ENCODE measurements around the gene C2CD4D.
"Not testable (repeated sequence)": the region's sequence is repeated elsewhere in the genome, so short reads cannot be mapped to it uniquely, and the experiment has no call there.

C2CD4D gene

DNA sequence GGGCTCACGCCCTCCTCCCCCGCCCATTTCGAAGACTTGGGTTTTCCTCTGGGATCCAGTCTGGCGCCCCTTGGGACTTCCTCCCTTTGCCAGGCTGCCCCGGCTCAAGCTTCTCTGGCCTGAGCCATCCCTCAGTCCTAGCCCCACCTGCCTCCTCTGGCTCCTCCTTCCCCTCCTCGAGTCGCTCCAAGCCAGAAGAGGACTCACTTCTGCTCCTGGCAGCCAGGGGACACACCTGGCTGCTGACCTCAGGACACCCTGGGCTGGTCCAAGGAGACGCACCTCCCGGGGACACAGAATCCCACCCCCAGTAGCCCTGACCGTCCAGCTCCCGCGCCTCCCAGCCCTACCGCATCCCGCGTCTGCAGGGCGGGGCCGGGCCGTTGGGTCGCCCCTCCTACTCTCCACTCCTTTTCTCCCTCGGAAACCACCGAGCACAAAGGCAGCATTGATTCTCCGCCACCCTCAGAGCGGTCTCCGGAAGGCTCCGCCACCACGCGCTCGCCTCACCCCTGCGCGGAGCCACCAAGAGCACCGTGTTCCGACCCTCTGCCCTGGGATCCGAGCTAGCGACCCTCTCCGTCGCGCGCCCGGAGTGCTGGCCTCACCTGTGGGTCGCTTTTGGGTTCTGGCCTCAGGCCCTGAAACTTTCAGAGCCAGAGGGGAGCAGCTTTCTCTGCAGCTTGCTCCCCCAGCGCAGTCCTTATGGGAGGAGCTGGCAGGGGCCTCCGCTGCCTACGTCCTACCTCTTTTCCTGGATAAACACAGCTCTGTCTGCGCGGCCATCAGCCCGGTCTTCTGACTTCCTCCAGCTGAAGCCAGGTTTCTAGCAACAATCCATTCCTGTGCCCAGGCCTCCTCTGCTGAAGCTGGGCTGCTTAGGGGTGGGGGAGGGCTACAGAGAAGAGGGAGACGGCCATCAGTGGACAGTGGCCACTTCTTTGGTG lies at the start of gene C2CD4D:
TSS of gene C2CD4D (minus strand) at position 364 of the 947 bp plus-strand sequence. CDS start 831 bp downstream, outside the sequence.
- Histone ChIP-seq H3K36me3 (ENCODE audit: control insufficient read depth, insufficient read depth, low read length) (no peaks in the 10 kb centered on the region), H3K4me3 (ENCODE audit: low read length) (peak within 1 kb of the TSS; percentile 57), H3K4me1 (ENCODE audit: control insufficient read depth, insufficient read depth, low read length) (peaks cover 29% of the 10 kb centered on the region), H3K9ac (ENCODE audit: low read length) (peak within 1 kb of the TSS; percentile 87), H3K27me3 (ENCODE audit: control insufficient read depth, insufficient read depth, low read length) (peaks cover 24% of the 10 kb centered on the region), H3K9me3 (ENCODE audit: control insufficient read depth, low read length) (no peaks in the 10 kb centered on the region)

DNA sequence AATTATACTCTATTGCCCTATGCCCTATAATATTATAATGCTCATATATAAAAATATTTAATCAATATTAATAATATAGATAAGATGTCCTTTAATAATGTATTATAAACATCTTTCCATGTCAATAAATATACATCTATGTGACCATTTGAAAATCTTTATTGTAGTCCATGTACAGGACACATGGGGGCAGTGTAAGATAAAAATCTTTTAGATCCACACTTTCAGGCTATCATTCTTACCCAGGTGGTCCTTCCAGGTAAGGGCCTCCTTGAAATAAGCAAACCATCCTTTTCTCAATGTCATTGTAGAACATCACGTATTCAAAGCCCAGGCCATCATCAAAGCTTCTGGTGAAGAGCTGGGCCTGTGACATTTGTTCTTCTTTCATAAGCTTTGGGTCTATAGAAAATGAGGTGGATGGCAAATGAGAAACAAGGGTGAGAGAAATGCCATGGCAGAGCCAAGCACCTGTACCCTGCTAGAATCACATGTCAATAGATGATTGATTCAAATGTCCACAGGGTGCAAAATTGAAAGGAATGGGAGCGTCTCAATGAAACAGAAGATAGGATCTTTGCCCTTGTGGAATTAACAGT lies 49.5 kb upstream of the C2CD4D start:
- Histone ChIP-seq H3K27me3 (ENCODE audit: control insufficient read depth, insufficient read depth, low read length) (no peaks in the 10 kb centered on the region), H3K4me1 (ENCODE audit: control insufficient read depth, insufficient read depth, low read length) (no peaks in the 10 kb centered on the region), H3K36me3 (ENCODE audit: control insufficient read depth, insufficient read depth, low read length) (no peaks in the 10 kb centered on the region), H3K9ac (ENCODE audit: low read length) (no peak overlapping the region), H3K4me3 (ENCODE audit: low read length) (no peak overlapping the region), H3K9me3 (ENCODE audit: control insufficient read depth, low read length) (no peaks in the 10 kb centered on the region)

DNA sequence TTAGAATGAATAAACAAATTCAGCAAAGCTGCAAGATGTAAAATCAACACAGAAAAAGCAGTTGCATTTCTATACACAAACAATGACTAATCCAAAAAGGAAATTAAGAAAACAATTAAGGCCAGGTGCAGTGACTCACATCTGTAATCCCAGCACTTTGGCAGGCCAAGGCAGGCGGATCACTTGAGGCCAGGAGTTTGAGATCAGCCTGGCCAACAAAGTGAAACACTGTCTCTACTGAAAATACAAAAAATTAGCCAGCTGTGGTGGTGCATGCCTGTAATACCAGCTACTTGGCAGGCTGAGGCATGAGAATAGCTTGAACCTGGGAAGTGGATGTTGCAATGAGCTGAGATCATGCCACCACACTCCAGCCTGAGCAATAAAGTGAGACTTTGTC lies 47.4 kb upstream of the C2CD4D start:
- H3K9me3 ChIP-seq (ENCODE audit: control insufficient read depth, low read length): no peaks in the 10 kb centered on the region
- no peaks in the 10 kb centered on the region for H3K4me1 ChIP-seq (ENCODE audit: control insufficient read depth, insufficient read depth, low read length)
- H3K36me3 ChIP-seq (ENCODE audit: control insufficient read depth, insufficient read depth, low read length): no peaks in the 10 kb centered on the region
- H3K9ac ChIP-seq (ENCODE audit: low read length): no peak overlapping the region
- no peak overlapping the region for H3K4me3 ChIP-seq (ENCODE audit: low read length)
- H3K27me3 ChIP-seq (ENCODE audit: control insufficient read depth, insufficient read depth, low read length): no peaks in the 10 kb centered on the region

DNA sequence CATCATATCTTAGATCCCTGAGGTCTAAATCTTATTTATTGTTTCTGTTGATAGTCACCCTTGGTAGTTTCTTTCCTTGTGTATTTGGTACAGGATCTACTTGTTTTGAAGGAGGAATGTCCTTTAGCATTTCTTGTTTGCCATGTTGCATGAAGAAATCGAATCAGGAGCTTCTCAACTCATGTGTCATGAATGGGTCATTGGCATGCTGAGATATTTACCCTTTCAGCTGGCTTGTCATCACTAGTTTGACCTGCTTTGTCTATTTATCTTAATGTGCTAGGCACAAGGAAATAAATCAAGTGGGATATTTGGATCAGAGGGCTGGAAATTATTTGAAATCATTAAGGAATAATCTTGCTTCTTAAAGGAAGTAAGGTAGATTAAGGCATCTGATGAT lies 45.9 kb upstream of the C2CD4D start:
- Histone ChIP-seq H3K4me1 (ENCODE audit: control insufficient read depth, insufficient read depth, low read length) (no peaks in the 10 kb centered on the region), H3K27me3 (ENCODE audit: control insufficient read depth, insufficient read depth, low read length) (no peaks in the 10 kb centered on the region), H3K9ac (ENCODE audit: low read length) (no peak overlapping the region), H3K9me3 (ENCODE audit: control insufficient read depth, low read length) (no peaks in the 10 kb centered on the region), H3K36me3 (ENCODE audit: control insufficient read depth, insufficient read depth, low read length) (no peaks in the 10 kb centered on the region), H3K4me3 (ENCODE audit: low read length) (no peak overlapping the region)

DNA sequence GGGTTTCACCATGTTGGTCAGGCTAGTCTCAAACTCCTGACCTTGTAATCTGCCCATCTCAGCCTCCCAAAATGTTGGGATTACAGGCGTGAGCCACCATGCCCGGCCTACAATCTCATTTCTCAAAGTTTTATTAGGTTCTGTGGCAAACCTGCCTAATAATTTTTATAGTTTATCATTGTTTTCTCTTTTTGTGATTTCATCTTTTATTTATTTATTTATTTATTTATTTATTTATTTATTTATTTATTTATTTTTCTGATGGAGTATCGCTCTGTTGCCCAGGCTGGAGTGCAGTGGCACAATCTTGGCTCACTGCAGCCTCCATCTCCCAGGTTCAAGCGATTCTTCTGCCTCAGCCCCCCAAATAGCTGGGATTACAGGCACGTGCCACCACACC lies 45.3 kb upstream of the C2CD4D start:
- not testable (repeated sequence) for H3K9me3 ChIP-seq (ENCODE audit: control insufficient read depth, low read length); H3K27me3 ChIP-seq (ENCODE audit: control insufficient read depth, insufficient read depth, low read length); H3K36me3 ChIP-seq (ENCODE audit: control insufficient read depth, insufficient read depth, low read length); H3K4me1 ChIP-seq (ENCODE audit: control insufficient read depth, insufficient read depth, low read length); H3K9ac ChIP-seq (ENCODE audit: low read length); H3K4me3 ChIP-seq (ENCODE audit: low read length)

DNA sequence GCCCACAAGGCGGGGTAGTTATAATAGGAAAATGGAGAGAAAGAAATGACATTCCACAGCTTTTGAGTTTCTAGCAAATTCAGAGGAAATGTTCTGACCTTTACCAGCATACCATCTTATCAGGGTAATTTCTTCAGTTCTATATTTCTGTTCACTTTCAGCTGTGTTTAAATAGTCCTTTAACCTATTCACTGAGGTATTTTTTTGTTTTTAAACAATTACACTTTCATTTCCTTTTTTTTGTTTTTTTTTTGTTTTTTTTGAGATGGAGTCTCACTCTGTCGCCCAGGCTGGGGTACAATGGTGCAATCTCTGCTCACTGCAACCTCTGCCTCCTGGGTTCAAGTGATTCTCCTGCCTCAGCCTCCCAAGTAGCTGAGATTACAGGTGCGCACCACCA lies 44.8 kb upstream of the C2CD4D start:
- not testable (repeated sequence) for H3K27me3 ChIP-seq (ENCODE audit: control insufficient read depth, insufficient read depth, low read length); H3K4me3 ChIP-seq (ENCODE audit: low read length); H3K9me3 ChIP-seq (ENCODE audit: control insufficient read depth, low read length); H3K36me3 ChIP-seq (ENCODE audit: control insufficient read depth, insufficient read depth, low read length); H3K4me1 ChIP-seq (ENCODE audit: control insufficient read depth, insufficient read depth, low read length); H3K9ac ChIP-seq (ENCODE audit: low read length)

DNA sequence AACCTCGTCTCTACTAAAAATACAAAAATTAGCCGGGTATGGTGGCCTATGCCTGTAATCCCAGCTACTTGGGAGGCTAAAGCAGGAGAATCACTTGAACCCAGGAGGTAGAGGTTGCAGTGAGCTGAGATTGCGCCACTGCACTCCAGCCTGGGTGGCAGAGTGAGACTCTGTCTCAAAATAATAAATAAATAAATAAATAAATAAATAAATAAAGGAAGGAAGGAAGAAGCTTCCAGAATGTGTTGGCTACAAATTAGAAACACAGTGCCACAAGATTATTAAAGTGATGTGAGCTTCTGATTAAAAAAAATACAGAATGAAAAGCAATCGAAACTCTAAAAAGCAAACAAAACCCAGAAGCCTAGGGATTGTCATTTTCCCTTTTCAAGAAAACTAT lies 44.3 kb upstream of the C2CD4D start:
- not testable (repeated sequence) for H3K9ac ChIP-seq (ENCODE audit: low read length); H3K9me3 ChIP-seq (ENCODE audit: control insufficient read depth, low read length); H3K27me3 ChIP-seq (ENCODE audit: control insufficient read depth, insufficient read depth, low read length); H3K36me3 ChIP-seq (ENCODE audit: control insufficient read depth, insufficient read depth, low read length); H3K4me1 ChIP-seq (ENCODE audit: control insufficient read depth, insufficient read depth, low read length); H3K4me3 ChIP-seq (ENCODE audit: low read length)

DNA sequence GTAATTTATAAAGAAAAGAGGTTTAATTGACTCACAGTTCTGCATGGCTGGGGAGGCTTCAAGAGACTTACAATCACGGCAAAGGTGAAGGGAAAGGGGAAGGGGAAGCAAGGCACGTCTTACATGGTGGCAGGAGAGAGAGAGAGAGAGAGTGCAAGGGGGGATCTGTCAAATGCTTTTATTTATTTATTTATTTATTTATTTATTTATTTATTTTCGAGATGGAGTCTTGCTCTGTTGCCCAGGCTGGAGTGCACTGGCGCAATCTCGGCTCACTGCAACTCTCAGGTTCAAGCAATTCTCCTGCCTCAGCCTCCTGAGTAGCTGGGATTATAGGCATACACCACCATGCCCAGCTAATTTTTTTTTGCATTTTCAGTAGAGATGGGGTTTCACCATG lies 43.3 kb upstream of the C2CD4D start:
- H3K4me3 ChIP-seq (ENCODE audit: low read length); H3K27me3 ChIP-seq (ENCODE audit: control insufficient read depth, insufficient read depth, low read length); H3K9ac ChIP-seq (ENCODE audit: low read length); H3K4me1 ChIP-seq (ENCODE audit: control insufficient read depth, insufficient read depth, low read length); H3K36me3 ChIP-seq (ENCODE audit: control insufficient read depth, insufficient read depth, low read length); H3K9me3 ChIP-seq (ENCODE audit: control insufficient read depth, low read length): not testable (repeated sequence)

DNA sequence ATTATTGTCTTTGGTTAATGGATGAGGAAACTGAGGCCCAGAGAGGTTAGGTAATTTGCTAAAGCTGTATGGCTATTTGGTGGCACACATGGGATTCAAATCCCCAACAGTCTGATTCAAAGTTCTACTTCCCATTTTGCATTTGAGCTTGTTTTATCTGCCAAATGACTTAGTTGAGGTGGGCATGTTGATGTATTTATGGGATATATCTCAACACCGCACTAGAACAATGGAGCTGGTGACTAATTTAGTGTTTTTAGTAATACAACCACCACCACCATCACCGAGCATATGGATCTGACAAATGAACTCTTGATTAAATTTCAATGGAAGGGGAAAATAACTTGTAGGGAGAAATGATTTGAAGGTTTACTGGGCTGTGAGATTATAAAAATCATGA lies 42.8 kb upstream of the C2CD4D start:
- no peaks in the 10 kb centered on the region for H3K27me3 ChIP-seq (ENCODE audit: control insufficient read depth, insufficient read depth, low read length)
- no peak overlapping the region for H3K9ac ChIP-seq (ENCODE audit: low read length)
- no peaks in the 10 kb centered on the region for H3K9me3 ChIP-seq (ENCODE audit: control insufficient read depth, low read length)
- H3K4me1 ChIP-seq (ENCODE audit: control insufficient read depth, insufficient read depth, low read length): no peaks in the 10 kb centered on the region
- H3K36me3 ChIP-seq (ENCODE audit: control insufficient read depth, insufficient read depth, low read length): no peaks in the 10 kb centered on the region
- H3K4me3 ChIP-seq (ENCODE audit: low read length): no peak overlapping the region

DNA sequence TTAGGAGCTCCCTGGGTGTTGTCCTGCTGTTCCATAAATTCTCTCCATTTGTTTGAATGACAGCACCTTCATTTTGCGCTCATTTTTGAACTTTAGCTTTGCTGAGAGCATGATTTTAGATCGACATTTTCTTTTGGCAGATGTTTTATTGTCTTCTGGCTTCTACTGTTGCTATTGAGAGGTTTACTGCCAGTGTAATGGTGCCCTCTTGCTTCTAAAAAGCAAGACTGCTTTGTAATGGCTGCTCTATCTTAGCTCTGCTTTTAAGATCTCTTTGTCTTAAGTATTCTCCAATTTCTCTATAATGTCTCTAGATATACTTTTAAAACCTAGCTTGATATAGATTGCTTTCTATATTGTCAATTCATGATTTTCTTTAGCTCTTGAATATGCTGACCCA lies 41.9 kb upstream of the C2CD4D start:
- Histone ChIP-seq H3K36me3 (ENCODE audit: control insufficient read depth, insufficient read depth, low read length) (no peaks in the 10 kb centered on the region), H3K27me3 (ENCODE audit: control insufficient read depth, insufficient read depth, low read length) (no peaks in the 10 kb centered on the region), H3K9me3 (ENCODE audit: control insufficient read depth, low read length) (no peaks in the 10 kb centered on the region), H3K9ac (ENCODE audit: low read length) (no peak overlapping the region), H3K4me3 (ENCODE audit: low read length) (no peak overlapping the region), H3K4me1 (ENCODE audit: control insufficient read depth, insufficient read depth, low read length) (no peaks in the 10 kb centered on the region)

DNA sequence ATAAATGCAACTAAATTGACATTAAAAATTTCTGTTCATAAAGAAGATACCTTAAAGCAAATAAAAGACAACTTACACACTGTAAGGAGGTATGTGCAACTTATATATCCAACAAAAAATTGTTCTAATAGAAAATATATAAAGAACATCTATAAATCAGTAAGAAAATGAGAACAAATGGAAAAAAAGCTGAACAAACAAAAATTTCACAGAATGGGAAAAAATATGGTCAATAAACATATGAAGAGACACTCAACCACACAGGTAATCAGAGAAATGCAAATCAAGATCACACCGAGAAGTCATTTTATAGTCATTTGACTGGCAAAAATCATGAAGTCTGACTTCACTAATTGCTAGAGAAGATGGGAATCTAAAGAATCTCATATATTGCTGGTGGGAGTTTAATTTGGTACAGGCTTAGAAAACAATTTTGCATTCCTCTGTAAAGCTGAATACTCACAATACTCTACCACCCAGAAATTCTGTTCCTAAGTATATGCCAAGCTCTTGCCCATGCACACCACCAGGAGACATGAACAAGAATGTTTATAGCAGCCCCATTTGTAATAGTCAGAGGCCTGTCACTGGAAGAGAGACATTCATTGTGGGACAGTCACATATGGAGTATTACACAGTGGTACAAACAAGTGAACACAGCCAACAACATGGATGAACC lies 35.9 kb upstream of the C2CD4D start:
- Histone ChIP-seq H3K36me3 (ENCODE audit: control insufficient read depth, insufficient read depth, low read length) (no peaks in the 10 kb centered on the region), H3K9ac (ENCODE audit: low read length) (no peak overlapping the region), H3K4me3 (ENCODE audit: low read length) (no peak overlapping the region), H3K9me3 (ENCODE audit: control insufficient read depth, low read length) (no peaks in the 10 kb centered on the region), H3K27me3 (ENCODE audit: control insufficient read depth, insufficient read depth, low read length) (no peaks in the 10 kb centered on the region), H3K4me1 (ENCODE audit: control insufficient read depth, insufficient read depth, low read length) (no peaks in the 10 kb centered on the region)

DNA sequence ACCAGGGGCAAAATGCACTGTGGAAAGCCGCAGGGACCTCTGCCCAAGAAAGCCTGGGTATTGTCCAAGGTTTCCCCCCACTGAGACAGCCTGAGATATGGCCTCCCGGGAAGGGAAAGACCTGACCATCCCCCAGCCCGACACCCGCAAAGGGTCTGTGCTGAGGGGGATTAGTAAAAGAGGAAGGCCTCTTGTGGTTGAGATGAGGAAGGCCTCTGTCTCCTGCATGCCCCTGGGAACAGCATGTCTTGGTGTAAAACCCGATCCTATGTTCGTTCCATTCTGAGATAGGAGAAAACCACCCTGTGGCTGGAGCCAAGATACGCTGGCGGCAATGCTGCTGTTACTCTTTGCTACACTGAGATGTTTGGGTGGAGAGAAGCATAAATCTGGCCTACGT lies 33.2 kb upstream of the C2CD4D start:
- H3K4me3 ChIP-seq (ENCODE audit: low read length); H3K4me1 ChIP-seq (ENCODE audit: control insufficient read depth, insufficient read depth, low read length); H3K9me3 ChIP-seq (ENCODE audit: control insufficient read depth, low read length); H3K27me3 ChIP-seq (ENCODE audit: control insufficient read depth, insufficient read depth, low read length); H3K9ac ChIP-seq (ENCODE audit: low read length); H3K36me3 ChIP-seq (ENCODE audit: control insufficient read depth, insufficient read depth, low read length): not testable (repeated sequence)
